ENCODE data around the gene CBX7. TPM values are rescaled to one million over a fixed set of nuclear protein-coding genes. Genes with fewer than 3 reads are reported as not detected.

CBX7 gene
- total and polyA plus RNA-seq, 4 experiments from 2014 or later = 22.8 to 198 (median 110) TPM

- CTCF ChIA-PET (ENCODE audit: partially characterized antibody) = no interaction called here
- H3K4me3 Mint-ChIP-seq = no peak overlapping the region
- POLR2A ChIA-PET (ENCODE audit: partially characterized antibody) = no interaction called here
- peaks cover 21 to 34% of the 10 kb centered on the region in 2 donors for H3K36me3 Mint-ChIP-seq
- H3K9me3 Mint-ChIP-seq = no peaks in the 10 kb centered on the region
- no peak for DNase-seq
- H3K4me1 ChIP-seq (ENCODE audit: insufficient read depth, low read length) = no peaks in the 10 kb centered on the region
- H3K27ac ChIP-seq (ENCODE audit: low read depth, low read length) = no peak overlapping the region
- H3K9me3 ChIP-seq (ENCODE audit: control insufficient read depth in 1 of 2, low read length in 2 of 2) = no peaks in the 10 kb centered on the region
- intact Hi-C loops (cut with micrococcal nuclease) = no loop called here
- H3K27me3 Mint-ChIP-seq = no peaks in the 10 kb centered on the region
- no peaks in the 10 kb centered on the region for H3K27me3 ChIP-seq (ENCODE audit: insufficient read depth, low read length)
- H3K36me3 ChIP-seq (ENCODE audit: insufficient read depth, low read length) = peaks cover 12% of the 10 kb centered on the region
- H3K4me1 Mint-ChIP-seq = peaks cover 0 to 3% (median 1%) of the 10 kb centered on the region in 4 donors
- H3K4me3 ChIP-seq (ENCODE audit: low read length in 2 of 2) = no peak overlapping the region
- no peak overlapping the region for H3K27ac Mint-ChIP-seq
Measured at GRCh38 chr22:39132281-39132680, 20.2 kb downstream of the CBX7 start.

GRCh38 chr22:39130892-39131855 lies 21.3 kb downstream of the CBX7 start:
- no peak overlapping the region for H3K27ac ChIP-seq (ENCODE audit: low read depth, low read length)
- no peaks in the 10 kb centered on the region for H3K27me3 ChIP-seq (ENCODE audit: insufficient read depth, low read length)
- H3K27ac Mint-ChIP-seq = peak overlapping the region in 1 of 7 donors; percentile 72
- no peaks in the 10 kb centered on the region for H3K4me1 ChIP-seq (ENCODE audit: insufficient read depth, low read length)
- H3K4me3 Mint-ChIP-seq = no peak overlapping the region
- H3K4me3 ChIP-seq (ENCODE audit: low read length in 2 of 2) = no peak overlapping the region
- ChIA-PET CTCF (ENCODE audit: partially characterized antibody) (interaction anchor here (1.1 kb wide), 1 partner anchor 128 kb away, joined by 3 read pairs; no protein-coding TSS in a partner anchor), POLR2A (ENCODE audit: partially characterized antibody) (interaction anchor here (1.7 kb wide), 1 partner anchor 128 kb away, joined by 5 read pairs; no protein-coding TSS in a partner anchor)
- no peaks in the 10 kb centered on the region for H3K9me3 Mint-ChIP-seq
- H3K36me3 ChIP-seq (ENCODE audit: insufficient read depth, low read length) = peaks cover 12% of the 10 kb centered on the region
- no peaks in the 10 kb centered on the region for H3K27me3 Mint-ChIP-seq
- H3K36me3 Mint-ChIP-seq = peaks cover 18 to 31% of the 10 kb centered on the region in 2 donors
- H3K9me3 ChIP-seq (ENCODE audit: control insufficient read depth in 1 of 2, low read length in 2 of 2) = no peaks in the 10 kb centered on the region
- no peak for DNase-seq
- peaks cover 0 to 3% (median 1%) of the 10 kb centered on the region in 4 donors for H3K4me1 Mint-ChIP-seq
- intact Hi-C loops (cut with micrococcal nuclease) = no loop called here

- Histone ChIP-seq H3K27ac (ENCODE audit: low read depth, low read length) (no peak overlapping the region), H3K9me3 (ENCODE audit: control insufficient read depth in 1 of 2, low read length in 2 of 2) (no peaks in the 10 kb centered on the region), H3K4me1 (ENCODE audit: insufficient read depth, low read length) (no peaks in the 10 kb centered on the region), H3K27me3 (ENCODE audit: insufficient read depth, low read length) (no peaks in the 10 kb centered on the region), H3K36me3 (ENCODE audit: insufficient read depth, low read length) (peaks cover 12% of the 10 kb centered on the region), H3K4me3 (ENCODE audit: low read length in 2 of 2) (no peak overlapping the region)
- H3K4me1 Mint-ChIP-seq = peaks cover 0 to 5% (median 3%) of the 10 kb centered on the region in 4 donors
- POLR2A ChIA-PET (ENCODE audit: partially characterized antibody) = interaction anchor here (1.7 kb wide), 1 partner anchor 127 kb away, joined by 5 read pairs; no protein-coding TSS in a partner anchor
- CTCF ChIA-PET (ENCODE audit: partially characterized antibody) = no interaction called here
- H3K27ac Mint-ChIP-seq = peak overlapping the region in 3 of 7 donors; percentile 38 to 51 (median 43)
- no peak overlapping the region for H3K4me3 Mint-ChIP-seq
- peaks cover 18 to 31% of the 10 kb centered on the region in 2 donors for H3K36me3 Mint-ChIP-seq
- no peak for DNase-seq
- no peaks in the 10 kb centered on the region for H3K9me3 Mint-ChIP-seq
- no peaks in the 10 kb centered on the region for H3K27me3 Mint-ChIP-seq
- intact Hi-C loops (cut with micrococcal nuclease) = no loop called here
Measured at GRCh38 chr22:39130152-39130704, 22.3 kb downstream of the CBX7 start.

GRCh38 chr22:39129746-39130145 lies 22.7 kb downstream of the CBX7 start:
- Histone ChIP-seq H3K27me3 (ENCODE audit: insufficient read depth, low read length) (no peaks in the 10 kb centered on the region), H3K36me3 (ENCODE audit: insufficient read depth, low read length) (peaks cover 12% of the 10 kb centered on the region), H3K9me3 (ENCODE audit: control insufficient read depth in 1 of 2, low read length in 2 of 2) (no peaks in the 10 kb centered on the region), H3K4me3 (ENCODE audit: low read length in 2 of 2) (no peak overlapping the region), H3K27ac (ENCODE audit: low read depth, low read length) (no peak overlapping the region), H3K4me1 (ENCODE audit: insufficient read depth, low read length) (no peaks in the 10 kb centered on the region)
- H3K27me3 Mint-ChIP-seq = no peaks in the 10 kb centered on the region
- no peak for DNase-seq
- H3K4me3 Mint-ChIP-seq = no peak overlapping the region
- intact Hi-C loops (cut with micrococcal nuclease) = no loop called here
- no peak overlapping the region for H3K27ac Mint-ChIP-seq
- ChIA-PET POLR2A (ENCODE audit: partially characterized antibody) (no interaction called here), CTCF (ENCODE audit: partially characterized antibody) (interaction anchor here (1.0 kb wide), 1 partner anchor 124 kb away, joined by 3 read pairs; no protein-coding TSS in a partner anchor)
- H3K36me3 Mint-ChIP-seq = peaks cover 18 to 27% of the 10 kb centered on the region in 2 donors
- H3K9me3 Mint-ChIP-seq = no peaks in the 10 kb centered on the region
- peaks cover 0 to 5% (median 3%) of the 10 kb centered on the region in 4 donors for H3K4me1 Mint-ChIP-seq

GRCh38 chr22:39129081-39129480 lies 23.4 kb downstream of the CBX7 start:
- H3K27me3 Mint-ChIP-seq = no peaks in the 10 kb centered on the region
- intact Hi-C loops (cut with micrococcal nuclease) = no loop called here
- peak overlapping the region in 1 of 7 donors; percentile 40 for H3K27ac Mint-ChIP-seq

GRCh38 chr22:39128508-39128907 lies 24.0 kb downstream of the CBX7 start:
- H3K4me1 ChIP-seq (ENCODE audit: insufficient read depth, low read length) = no peaks in the 10 kb centered on the region
- H3K36me3 ChIP-seq (ENCODE audit: insufficient read depth, low read length) = peaks cover 12% of the 10 kb centered on the region
- Mint-ChIP-seq H3K36me3 (peaks cover 18 to 22% of the 10 kb centered on the region in 2 donors), H3K9me3 (no peaks in the 10 kb centered on the region), H3K27ac (peak overlapping the region in 3 of 7 donors; percentile 40 to 70 (median 68)), H3K4me1 (peaks cover 0 to 5% (median 3%) of the 10 kb centered on the region in 4 donors), H3K27me3 (no peaks in the 10 kb centered on the region), H3K4me3 (no peak overlapping the region)
- DNase-seq = no peak
- no peak overlapping the region for H3K4me3 ChIP-seq (ENCODE audit: low read length in 2 of 2)
- ChIA-PET CTCF (ENCODE audit: partially characterized antibody) (interaction anchor here (1.0 kb wide), 2 partner anchors 11 to 123 kb away, joined by 3 read pairs; no protein-coding TSS in a partner anchor), POLR2A (ENCODE audit: partially characterized antibody) (interaction anchor here (0.5 kb wide), 1 partner anchor 189 kb away, joined by 3 read pairs; no protein-coding TSS in a partner anchor)
- no peaks in the 10 kb centered on the region for H3K27me3 ChIP-seq (ENCODE audit: insufficient read depth, low read length)
- intact Hi-C loops (cut with micrococcal nuclease) = no loop called here
- H3K27ac ChIP-seq (ENCODE audit: low read depth, low read length) = no peak overlapping the region
- H3K9me3 ChIP-seq (ENCODE audit: control insufficient read depth in 1 of 2, low read length in 2 of 2) = no peaks in the 10 kb centered on the region

More at GRCh38 chr22:39129081-39129480, 23.4 kb downstream of the CBX7 start:
- no peak for DNase-seq
- Histone ChIP-seq H3K9me3 (ENCODE audit: control insufficient read depth in 1 of 2, low read length in 2 of 2) (no peaks in the 10 kb centered on the region), H3K4me3 (ENCODE audit: low read length in 2 of 2) (no peak overlapping the region), H3K27ac (ENCODE audit: low read depth, low read length) (no peak overlapping the region), H3K27me3 (ENCODE audit: insufficient read depth, low read length) (no peaks in the 10 kb centered on the region), H3K36me3 (ENCODE audit: insufficient read depth, low read length) (peaks cover 12% of the 10 kb centered on the region), H3K4me1 (ENCODE audit: insufficient read depth, low read length) (no peaks in the 10 kb centered on the region)
- peaks cover 0 to 5% (median 3%) of the 10 kb centered on the region in 4 donors for H3K4me1 Mint-ChIP-seq
- peaks cover 18 to 27% of the 10 kb centered on the region in 2 donors for H3K36me3 Mint-ChIP-seq
- no peaks in the 10 kb centered on the region for H3K9me3 Mint-ChIP-seq
- ChIA-PET CTCF (ENCODE audit: partially characterized antibody) (interaction anchor here (1.0 kb wide), 2 partner anchors 11 to 124 kb away, joined by 3 read pairs; no protein-coding TSS in a partner anchor), POLR2A (ENCODE audit: partially characterized antibody) (interaction anchor here (0.5 kb wide), 1 partner anchor 188 kb away, joined by 3 read pairs; no protein-coding TSS in a partner anchor)
- no peak overlapping the region for H3K4me3 Mint-ChIP-seq
